HuH-7 (cell line): ENCODE measurements around the gene CORO2B.

Experiments
- DNase-seq: peaks from one replicate; pipeline ENCODE4 v3.0.0; 2011; ENCODE audit warnings: low spot score

CORO2B gene

GRCh38 chr15:68627995-68628394, 49.2 kb downstream of the CORO2B start:
- DNase-seq, result no peak

- no peak for DNase-seq
These were observed 50.9 kb downstream of the CORO2B start for GRCh38 chr15:68629519-68630210.

GRCh38 chr15:68630211-68630555, 51.4 kb downstream of the CORO2B start:
- no peak for DNase-seq

GRCh38 chr15:68630836-68631235, 52.0 kb downstream of the CORO2B start:
- no peak for DNase-seq

GRCh38 chr15:68631601-68632051, 52.8 kb downstream of the CORO2B start:
- no peak for DNase-seq

- DNase-seq, result no peak
These were observed 53.3 kb downstream of the CORO2B start for GRCh38 chr15:68632101-68632500.

GRCh38 chr15:68633231-68634121, 54.7 kb downstream of the CORO2B start:
- no peak for DNase-seq

- DNase-seq, result no peak
These were observed 55.3 kb downstream of the CORO2B start for GRCh38 chr15:68634122-68634482.

- DNase-seq, result no peak
These were observed 55.7 kb downstream of the CORO2B start for GRCh38 chr15:68634531-68634930.

GRCh38 chr15:68635141-68635540, 56.3 kb downstream of the CORO2B start:
- no peak for DNase-seq

GRCh38 chr15:68636256-68636655, 57.5 kb downstream of the CORO2B start:
- no peak for DNase-seq

GRCh38 chr15:68637767-68638404, 59.1 kb downstream of the CORO2B start:
- no peak for DNase-seq

GRCh38 chr15:68638953-68639515, 60.2 kb downstream of the CORO2B start:
- no peak for DNase-seq

GRCh38 chr15:68639926-68640600, 61.3 kb downstream of the CORO2B start:
- no peak for DNase-seq

- no peak for DNase-seq
These were observed 62.1 kb downstream of the CORO2B start for GRCh38 chr15:68640791-68641331.

GRCh38 chr15:68641376-68641775, 62.6 kb downstream of the CORO2B start:
- DNase-seq, result no peak

- no peak for DNase-seq
These were observed 63.7 kb downstream of the CORO2B start for GRCh38 chr15:68642491-68642845.

- no peak for DNase-seq
These were observed 64.5 kb downstream of the CORO2B start for GRCh38 chr15:68643216-68643830.

- no peak for DNase-seq
These were observed 65.5 kb downstream of the CORO2B start for GRCh38 chr15:68644083-68644904.

GRCh38 chr15:68644996-68645395, 66.2 kb downstream of the CORO2B start:
- no peak for DNase-seq

GRCh38 chr15:68646156-68646555, 67.4 kb downstream of the CORO2B start:
- DNase-seq, result no peak
